Activated CD8-positive, alpha-beta memory T cell treated with anti-CD3 and anti-CD28 coated beads for 48 hours (primary cell): ENCODE data around the gene SPATA9.

Experiments used
- DNase-seq, 3 experiments: peaks; one replicate each; pipeline ENCODE4 v3.0.0-alpha.2; 2020; ENCODE audit warnings: low read depth in 2 of 3, low spot score in 2 of 3

The SPATA9 gene

DNA sequence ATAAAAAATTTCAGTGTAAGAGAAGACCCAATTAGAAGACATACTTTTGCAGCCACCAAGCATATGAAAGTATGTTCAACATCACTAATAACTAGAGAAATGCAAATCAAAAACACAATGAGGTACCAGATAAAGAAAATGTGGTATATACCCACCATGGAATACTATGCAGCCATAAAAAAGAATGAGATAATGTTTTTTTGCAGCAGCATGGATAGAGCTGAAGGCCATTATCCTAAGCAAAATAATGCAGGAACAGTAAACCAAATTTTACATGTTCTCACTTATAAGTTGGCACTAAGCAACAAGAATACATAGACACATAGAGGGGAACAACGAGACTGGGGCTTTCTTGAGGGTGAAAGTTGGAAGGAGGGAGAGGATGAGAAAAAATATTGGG, 6.9 kb upstream of the SPATA9 start:
- no peak for DNase-seq

DNA sequence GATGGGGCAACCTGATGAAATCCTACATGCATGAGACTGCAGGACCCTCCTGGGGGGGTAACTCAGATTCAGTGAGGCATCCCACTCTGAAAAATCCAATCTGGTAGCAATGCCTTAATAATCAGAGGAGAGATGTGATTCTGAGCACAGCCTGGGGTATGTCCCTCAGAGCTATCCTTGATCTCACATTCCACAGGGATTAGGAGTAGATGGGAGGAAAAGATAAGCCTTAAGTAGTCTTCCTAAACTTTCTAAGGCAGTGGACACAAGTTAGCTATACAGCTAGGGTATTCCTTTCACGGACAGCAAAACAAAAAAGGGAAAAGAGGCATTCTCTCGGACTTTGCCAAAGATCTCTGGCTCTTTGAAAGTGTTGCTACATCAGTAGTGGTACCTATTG, 3.9 kb upstream of the SPATA9 start:
- DNase-seq: no peak

- no peak for DNase-seq
Observed at GRCh38 chr5:95684361-95684760, 1.6 kb upstream of the SPATA9 start.

DNA sequence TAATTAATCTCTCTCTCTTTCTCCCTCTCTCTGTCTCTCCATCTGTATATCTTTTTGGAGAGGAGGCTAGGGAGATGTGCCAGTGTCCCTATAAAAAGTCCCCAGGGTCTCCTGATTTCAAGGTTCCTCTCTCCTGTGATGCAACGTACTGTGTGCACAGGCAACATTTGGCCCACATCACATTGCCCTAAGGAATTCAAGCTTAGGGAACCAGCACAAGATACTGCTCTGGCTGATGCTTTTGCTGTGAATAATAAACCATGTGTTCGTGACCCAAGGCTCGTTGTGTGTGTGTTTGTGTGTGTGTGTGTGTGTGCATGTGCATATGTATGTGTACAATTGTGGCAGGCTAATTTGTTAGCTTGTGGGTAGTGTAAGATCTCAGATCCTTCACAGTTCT, 9.7 kb downstream of the SPATA9 start:
- DNase-seq: no peak

DNA sequence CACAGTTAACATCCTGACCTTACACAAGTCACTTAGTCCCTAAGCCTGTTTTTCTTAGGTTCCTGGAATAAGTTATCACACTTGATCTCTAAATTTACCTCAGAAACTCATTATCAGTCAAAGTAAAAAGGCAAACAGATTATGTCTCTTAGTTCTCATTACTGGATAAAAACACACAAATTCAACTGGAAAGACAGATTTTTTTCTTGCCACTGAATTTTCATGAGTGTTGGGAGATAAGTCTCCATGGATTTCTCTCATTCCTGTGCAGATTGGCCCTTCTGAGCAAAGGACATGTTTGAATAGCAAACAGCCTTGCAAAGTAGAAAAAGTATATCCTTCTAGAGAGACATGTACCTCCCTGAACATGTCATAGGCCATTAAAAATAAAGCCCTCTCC, 10.2 kb downstream of the SPATA9 start:
- no peak for DNase-seq

- no peak for DNase-seq
Observed at GRCh38 chr5:95671826-95672225, 11.0 kb downstream of the SPATA9 start.

- DNase-seq: no peak
Observed at GRCh38 chr5:95670568-95670967, 12.2 kb downstream of the SPATA9 start.

GRCh38 chr5:95669985-95670384, 12.8 kb downstream of the SPATA9 start:
- DNase-seq: no peak

DNA sequence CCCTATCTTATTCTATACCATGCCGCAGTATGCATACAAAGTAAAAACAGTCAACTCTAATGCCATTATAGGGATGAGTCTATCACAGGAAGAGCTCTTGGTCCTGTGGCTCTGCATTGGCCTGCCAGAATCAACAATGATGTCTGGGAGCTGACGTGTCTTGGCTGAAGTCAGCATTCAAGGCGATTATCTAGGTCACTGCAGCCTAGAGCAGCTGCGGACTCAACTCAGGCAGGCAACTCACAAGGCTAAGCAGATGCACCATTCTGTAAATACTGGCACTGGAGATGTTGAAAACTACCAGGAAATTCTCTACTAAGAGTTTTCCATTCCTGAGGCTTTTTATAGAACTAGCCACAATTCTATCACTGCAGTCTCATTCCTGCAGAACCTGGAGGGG, 13.3 kb downstream of the SPATA9 start:
- no peak for DNase-seq

DNA sequence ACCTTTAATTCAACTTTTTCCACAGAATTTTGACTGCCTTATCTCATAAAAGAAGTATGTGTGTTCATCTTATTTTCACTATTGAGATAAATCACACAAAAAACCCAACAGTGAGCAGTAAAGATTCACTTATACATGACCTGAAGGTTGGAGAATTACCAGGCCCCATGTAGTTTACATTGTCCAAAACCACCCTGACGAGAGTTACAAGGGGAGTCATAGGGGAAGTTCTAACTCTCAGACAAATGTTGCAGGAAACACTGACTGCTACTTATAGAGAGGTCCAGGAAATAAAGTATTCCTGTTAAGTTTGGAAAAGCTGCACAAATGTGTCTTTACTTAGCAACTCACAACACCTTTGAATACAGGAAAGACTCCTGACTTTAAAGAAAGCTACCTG, 14.1 kb downstream of the SPATA9 start:
- no peak for DNase-seq

DNA sequence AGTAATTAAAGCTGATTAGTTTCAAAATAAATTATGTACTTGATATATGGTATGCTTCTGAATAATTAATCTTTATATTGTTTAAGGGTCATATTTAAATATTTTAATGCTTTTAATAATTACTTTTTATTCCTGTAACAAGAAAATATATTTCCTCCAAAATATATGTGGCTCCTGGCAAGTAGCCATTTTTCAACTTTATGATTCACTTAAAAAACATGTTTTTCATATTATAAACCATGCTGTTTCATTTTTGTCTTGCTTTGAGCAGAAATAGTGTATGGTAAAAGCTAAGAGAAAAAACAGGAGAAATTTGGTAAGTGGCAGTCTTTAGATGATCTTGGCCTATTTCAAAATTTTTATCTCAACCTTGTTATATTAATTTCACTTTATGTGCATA, 14.6 kb downstream of the SPATA9 start:
- DNase-seq: no peak

GRCh38 chr5:95667678-95668077, 15.1 kb downstream of the SPATA9 start:
- DNase-seq: no peak

DNA sequence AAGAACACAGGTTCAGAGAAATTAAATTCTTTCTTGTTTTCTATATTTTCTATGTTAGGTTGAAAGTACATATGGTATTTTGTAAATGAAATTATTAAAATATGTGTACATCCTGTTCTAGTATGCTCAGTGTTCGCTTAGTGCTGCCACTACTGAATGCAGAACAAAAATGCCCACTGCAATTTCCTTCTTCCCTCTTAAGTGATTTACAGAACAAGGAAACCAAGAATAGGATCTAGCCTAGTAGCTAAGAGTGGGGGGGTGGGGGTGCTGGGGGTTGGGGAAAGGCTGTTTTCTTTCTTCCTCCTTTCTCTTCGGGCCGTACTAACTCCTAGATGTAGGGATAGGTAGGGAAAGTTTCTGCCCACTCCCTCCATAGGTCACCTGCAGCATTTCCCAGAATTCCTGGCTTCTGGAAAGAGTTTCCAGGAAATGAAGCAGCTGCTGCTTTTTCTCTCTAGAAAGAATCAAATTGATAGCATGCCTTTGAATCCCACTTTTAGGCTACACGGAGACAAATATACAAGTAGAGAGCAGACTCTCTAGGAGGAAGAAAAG, 15.7 kb downstream of the SPATA9 start:
- no peak for DNase-seq

GRCh38 chr5:95664204-95664786, 18.5 kb downstream of the SPATA9 start:
- no peak for DNase-seq

DNA sequence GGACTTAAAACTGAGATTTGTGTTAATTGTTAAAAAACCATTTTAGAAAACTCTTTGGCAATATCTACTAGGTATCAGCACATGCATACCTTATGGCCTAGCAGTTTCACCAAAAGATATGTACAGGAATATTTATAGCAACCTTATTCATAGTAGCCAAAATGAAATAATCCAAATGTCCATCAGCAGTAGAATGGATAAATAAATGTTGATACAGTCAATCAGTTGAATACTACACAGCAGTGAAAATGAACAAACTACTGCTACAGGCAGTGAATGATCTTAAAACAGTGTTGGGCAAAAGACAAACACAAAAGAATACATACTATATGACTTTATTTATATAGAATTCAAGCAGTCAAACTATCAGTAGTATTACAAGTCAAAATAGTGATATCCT, 19.8 kb downstream of the SPATA9 start:
- DNase-seq: no peak

DNA sequence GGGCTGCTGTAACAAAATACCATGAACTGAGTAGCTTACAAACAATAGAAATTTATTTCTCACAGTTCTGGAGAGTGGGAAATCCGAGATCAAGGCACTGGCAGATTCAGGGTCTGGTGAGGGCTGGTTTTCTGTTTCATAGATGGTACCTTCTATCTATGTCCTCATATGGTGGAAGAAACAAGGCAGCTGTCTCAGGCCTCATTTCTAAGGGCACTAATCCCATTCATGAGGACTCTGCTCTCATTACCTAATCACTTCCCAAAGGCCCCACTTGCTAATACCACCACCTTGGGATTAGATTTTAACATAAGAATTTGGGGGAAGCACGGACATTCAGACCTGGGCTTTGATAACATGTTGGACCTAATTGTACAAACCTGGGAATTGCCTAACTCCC, 22.7 kb downstream of the SPATA9 start:
- no peak for DNase-seq

DNA sequence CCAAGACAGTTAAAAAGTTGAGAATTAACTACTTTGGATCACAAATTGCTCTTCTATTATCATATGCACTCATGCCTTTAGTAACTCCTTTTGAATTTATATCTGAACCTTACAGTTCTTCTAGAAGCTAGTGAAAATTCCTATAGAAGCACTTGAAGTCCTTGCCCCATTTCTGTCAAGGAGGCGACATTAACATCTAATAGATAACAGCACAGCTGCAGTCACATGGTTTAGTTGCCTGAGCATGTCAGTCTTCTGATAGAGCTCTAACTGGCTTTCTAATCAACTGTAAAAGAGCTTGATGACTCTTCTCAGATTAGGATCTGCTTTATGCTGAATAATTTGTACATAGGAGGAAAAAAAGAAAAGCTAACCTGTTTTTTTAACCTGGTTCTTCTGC, 27.2 kb downstream of the SPATA9 start:
- no peak for DNase-seq

GRCh38 chr5:95654196-95654595, 28.6 kb downstream of the SPATA9 start:
- no peak for DNase-seq

DNA sequence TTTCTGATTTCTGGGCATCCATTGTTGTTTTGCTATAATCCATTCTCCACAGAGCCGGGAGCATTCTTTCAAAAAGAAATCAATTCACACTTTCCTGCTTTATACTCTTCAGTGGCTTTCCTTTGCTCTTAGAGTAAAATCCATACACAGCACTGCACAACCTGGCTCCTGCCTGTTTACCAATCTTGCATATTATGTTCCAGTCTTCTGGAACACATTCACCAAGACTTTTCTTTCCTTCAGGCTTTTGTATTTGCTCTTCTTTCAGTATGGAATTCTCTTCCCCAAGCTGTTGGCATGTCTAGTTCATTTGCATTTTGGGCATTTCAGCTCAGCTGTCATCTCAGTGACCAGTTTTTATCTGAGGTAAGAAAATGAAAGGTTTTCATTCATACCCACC, 29.9 kb downstream of the SPATA9 start:
- DNase-seq: no peak

- no peak for DNase-seq
Observed at GRCh38 chr5:95649842-95650620, 32.8 kb downstream of the SPATA9 start.

- no peak for DNase-seq
Observed at GRCh38 chr5:95649274-95649673, 33.5 kb downstream of the SPATA9 start.

- no peak for DNase-seq
Observed at GRCh38 chr5:95647886-95648860, 34.6 kb downstream of the SPATA9 start.
